Measurements from ENCODE around the gene EPHA6.
"Not testable (repeated sequence)": the region's sequence is repeated elsewhere in the genome, so short reads cannot be mapped to it uniquely, and the experiment has no call there.

Gene EPHA6

GRCh38 chr3:96983716-96984115, 169.3 kb downstream of the EPHA6 start:
- not testable (repeated sequence) for H3K9me3 ChIP-seq (ENCODE audit: control insufficient read depth, low read length); H2BK15ac ChIP-seq (ENCODE audit: low read depth, poor library complexity, severe bottlenecking); H3K79me1 ChIP-seq (replicated peaks; ENCODE audit: low read length, poor library complexity, severe bottlenecking); H3K27me3 ChIP-seq (ENCODE audit: control insufficient read depth in 1 of 2, insufficient read depth in 1 of 2, low read length in 2 of 2); DNase-seq; H4K91ac ChIP-seq (ENCODE audit: low read length); H2BK12ac ChIP-seq (ENCODE audit: low read length in 2 of 2); H3K4me3 ChIP-seq (ENCODE audit: insufficient read depth in 1 of 2, low read depth in 1 of 2, low read length in 2 of 2); H3K18ac ChIP-seq (ENCODE audit: low read depth in 1 of 2, low read length in 2 of 2); H3K9ac ChIP-seq (ENCODE audit: low read length); H3K36me3 ChIP-seq (ENCODE audit: control insufficient read depth in 1 of 2, insufficient read depth in 2 of 2, low read depth in 1 of 2, low read length in 2 of 2); H3K4me1 ChIP-seq (ENCODE audit: control insufficient read depth, insufficient read depth, low read depth, low read length); H4K8ac ChIP-seq (ENCODE audit: low read length); H2BK120ac ChIP-seq (ENCODE audit: low read depth, low read length); H2AK5ac ChIP-seq (ENCODE audit: low read length, severe bottlenecking); H3K27ac ChIP-seq (ENCODE audit: low read length, poor library complexity, severe bottlenecking); H3K14ac ChIP-seq (ENCODE audit: low read length in 2 of 2); H2BK5ac ChIP-seq (ENCODE audit: low read depth, low read length, poor library complexity, severe bottlenecking); H2AFZ ChIP-seq (ENCODE audit: low read depth, low read length); H3K23ac ChIP-seq (ENCODE audit: low read length in 2 of 2); H3K4me2 ChIP-seq (ENCODE audit: low read length, poor library complexity, severe bottlenecking); H3K4ac ChIP-seq (ENCODE audit: low read depth in 1 of 2, low read length in 2 of 2)
- 97% methylated on average over 7 of the region's 7 CpGs for WGBS

GRCh38 chr3:96986241-96986640, 171.8 kb downstream of the EPHA6 start:
- Histone ChIP-seq H2BK120ac (ENCODE audit: low read depth, low read length) (no peak overlapping the region), H2BK15ac (ENCODE audit: low read depth, poor library complexity, severe bottlenecking) (no peak overlapping the region), H3K79me1 (replicated peaks; ENCODE audit: low read length, poor library complexity, severe bottlenecking) (no peaks in the 10 kb centered on the region), H4K91ac (ENCODE audit: low read length) (no peak overlapping the region), H3K4ac (ENCODE audit: low read depth in 1 of 2, low read length in 2 of 2) (no peak overlapping the region), H3K27me3 (ENCODE audit: control insufficient read depth in 1 of 2, insufficient read depth in 1 of 2, low read length in 2 of 2) (no peaks in the 10 kb centered on the region), H3K9ac (ENCODE audit: low read length) (no peak overlapping the region), H3K23ac (ENCODE audit: low read length in 2 of 2) (no peak overlapping the region), H3K4me2 (ENCODE audit: low read length, poor library complexity, severe bottlenecking) (no peak overlapping the region), H2BK5ac (ENCODE audit: low read depth, low read length, poor library complexity, severe bottlenecking) (no peak overlapping the region), H2BK12ac (ENCODE audit: low read length in 2 of 2) (no peak overlapping the region), H3K9me3 (ENCODE audit: control insufficient read depth, low read length) (no peaks in the 10 kb centered on the region), H4K8ac (ENCODE audit: low read length) (no peak overlapping the region), H3K14ac (ENCODE audit: low read length in 2 of 2) (no peak overlapping the region), H2AK5ac (ENCODE audit: low read length, severe bottlenecking) (no peak overlapping the region), H2AFZ (ENCODE audit: low read depth, low read length) (no peak overlapping the region), H3K18ac (ENCODE audit: low read depth in 1 of 2, low read length in 2 of 2) (no peak overlapping the region), H3K4me3 (ENCODE audit: insufficient read depth in 1 of 2, low read depth in 1 of 2, low read length in 2 of 2) (no peak overlapping the region), H3K36me3 (ENCODE audit: control insufficient read depth in 1 of 2, insufficient read depth in 2 of 2, low read depth in 1 of 2, low read length in 2 of 2) (no peaks in the 10 kb centered on the region), H3K4me1 (ENCODE audit: control insufficient read depth, insufficient read depth, low read depth, low read length) (no peaks in the 10 kb centered on the region), H3K27ac (ENCODE audit: low read length, poor library complexity, severe bottlenecking) (no peak overlapping the region)
- DNase-seq, result no peak
- 88% methylated on average over 1 of the region's 1 CpG for WGBS

GRCh38 chr3:96991231-96991630, 176.8 kb downstream of the EPHA6 start:
- Histone ChIP-seq H2BK15ac (ENCODE audit: low read depth, poor library complexity, severe bottlenecking) (no peak overlapping the region), H3K4me3 (ENCODE audit: insufficient read depth in 1 of 2, low read depth in 1 of 2, low read length in 2 of 2) (no peak overlapping the region), H3K27ac (ENCODE audit: low read length, poor library complexity, severe bottlenecking) (no peak overlapping the region), H2AFZ (ENCODE audit: low read depth, low read length) (no peak overlapping the region), H4K91ac (ENCODE audit: low read length) (no peak overlapping the region), H3K79me1 (replicated peaks; ENCODE audit: low read length, poor library complexity, severe bottlenecking) (no peaks in the 10 kb centered on the region), H3K27me3 (ENCODE audit: control insufficient read depth in 1 of 2, insufficient read depth in 1 of 2, low read length in 2 of 2) (no peaks in the 10 kb centered on the region), H3K36me3 (ENCODE audit: control insufficient read depth in 1 of 2, insufficient read depth in 2 of 2, low read depth in 1 of 2, low read length in 2 of 2) (no peaks in the 10 kb centered on the region), H3K4me2 (ENCODE audit: low read length, poor library complexity, severe bottlenecking) (no peak overlapping the region), H3K18ac (ENCODE audit: low read depth in 1 of 2, low read length in 2 of 2) (no peak overlapping the region), H2AK5ac (ENCODE audit: low read length, severe bottlenecking) (no peak overlapping the region), H2BK120ac (ENCODE audit: low read depth, low read length) (no peak overlapping the region), H3K14ac (ENCODE audit: low read length in 2 of 2) (no peak overlapping the region), H3K9ac (ENCODE audit: low read length) (no peak overlapping the region), H4K8ac (ENCODE audit: low read length) (no peak overlapping the region), H3K9me3 (ENCODE audit: control insufficient read depth, low read length) (no peaks in the 10 kb centered on the region), H2BK5ac (ENCODE audit: low read depth, low read length, poor library complexity, severe bottlenecking) (no peak overlapping the region), H3K4me1 (ENCODE audit: control insufficient read depth, insufficient read depth, low read depth, low read length) (no peaks in the 10 kb centered on the region), H3K23ac (ENCODE audit: low read length in 2 of 2) (no peak overlapping the region), H2BK12ac (ENCODE audit: low read length in 2 of 2) (no peak overlapping the region), H3K4ac (ENCODE audit: low read depth in 1 of 2, low read length in 2 of 2) (no peak overlapping the region)
- no peak for DNase-seq
- WGBS, result 89% methylated on average over 1 of the region's 2 CpGs

- H3K79me1 ChIP-seq (replicated peaks; ENCODE audit: low read length, poor library complexity, severe bottlenecking), result no peaks in the 10 kb centered on the region
- no peak overlapping the region for H2BK120ac ChIP-seq (ENCODE audit: low read depth, low read length)
- H3K23ac ChIP-seq (ENCODE audit: low read length in 2 of 2), result no peak overlapping the region
- H2BK5ac ChIP-seq (ENCODE audit: low read depth, low read length, poor library complexity, severe bottlenecking), result no peak overlapping the region
- no peak overlapping the region for H3K4me3 ChIP-seq (ENCODE audit: insufficient read depth in 1 of 2, low read depth in 1 of 2, low read length in 2 of 2)
- no peak overlapping the region for H2BK15ac ChIP-seq (ENCODE audit: low read depth, poor library complexity, severe bottlenecking)
- H3K18ac ChIP-seq (ENCODE audit: low read depth in 1 of 2, low read length in 2 of 2), result no peak overlapping the region
- H4K8ac ChIP-seq (ENCODE audit: low read length), result no peak overlapping the region
- peaks cover 4% of the 10 kb centered on the region for H3K9me3 ChIP-seq (ENCODE audit: control insufficient read depth, low read length)
- WGBS, result 70% methylated on average over 4 of the region's 4 CpGs
- H3K4me2 ChIP-seq (ENCODE audit: low read length, poor library complexity, severe bottlenecking), result no peak overlapping the region
- no peak overlapping the region for H2AFZ ChIP-seq (ENCODE audit: low read depth, low read length)
- H3K9ac ChIP-seq (ENCODE audit: low read length), result no peak overlapping the region
- no peak overlapping the region for H2BK12ac ChIP-seq (ENCODE audit: low read length in 2 of 2)
- H3K36me3 ChIP-seq (ENCODE audit: control insufficient read depth in 1 of 2, insufficient read depth in 2 of 2, low read depth in 1 of 2, low read length in 2 of 2), result no peaks in the 10 kb centered on the region
- H3K27me3 ChIP-seq (ENCODE audit: control insufficient read depth in 1 of 2, insufficient read depth in 1 of 2, low read length in 2 of 2), result no peaks in the 10 kb centered on the region
- no peak overlapping the region for H3K27ac ChIP-seq (ENCODE audit: low read length, poor library complexity, severe bottlenecking)
- DNase-seq, result no peak
- H3K4ac ChIP-seq (ENCODE audit: low read depth in 1 of 2, low read length in 2 of 2), result no peak overlapping the region
- H2AK5ac ChIP-seq (ENCODE audit: low read length, severe bottlenecking), result no peak overlapping the region
- no peak overlapping the region for H4K91ac ChIP-seq (ENCODE audit: low read length)
- no peak overlapping the region for H3K14ac ChIP-seq (ENCODE audit: low read length in 2 of 2)
- H3K4me1 ChIP-seq (ENCODE audit: control insufficient read depth, insufficient read depth, low read depth, low read length), result no peaks in the 10 kb centered on the region
These were observed 177.5 kb downstream of the EPHA6 start for GRCh38 chr3:96991800-96992365.
